Peyer's patch (tissue), 4 donors: ENCODE results near the gene GAMT. TPM values are rescaled to one million over a fixed set of nuclear protein-coding genes. Genes with fewer than 3 reads are reported as not detected.
"Not testable (repeated sequence)": the region's sequence is repeated elsewhere in the genome, so short reads cannot be mapped to it uniquely, and the experiment has no call there.

Experiments used
- DNase-seq, 3 donors: peaks; one replicate each; pipeline ENCODE4 v3.0.0-alpha.2; 2017 to 2019
- H3K27ac ChIP-seq, 4 donors: fragments of 200-600 bp; sonication (generic); one replicate each; pipeline ENCODE4 v1.5.1; 2016 to 2019
- H3K27me3 ChIP-seq, 2 donors: fragments of 200-600 bp; sonication (generic); one replicate each; pipeline ENCODE4 v1.5.1; 2019
- H3K36me3 ChIP-seq, 3 donors: fragments of 200-600 bp; sonication (generic); one replicate each; pipeline ENCODE4 v1.5.1; 2016 to 2019
- H3K4me1 ChIP-seq, 4 donors: fragments of 200-600 bp; sonication (generic); one replicate each; pipeline ENCODE4 v1.5.1; 2016 to 2019
- H3K4me3 ChIP-seq, 4 donors: fragments of 200-600 bp; sonication (generic); 1 replicate in 3 of 4; 2 replicates in 1 of 4; pipeline ENCODE4 v1.5.1; 2016 to 2019; ENCODE audit warnings: mild to moderate bottlenecking in 1 of 4
- H3K9me3 ChIP-seq, 4 donors: fragments of 200-600 bp; sonication (generic); one replicate each; pipeline ENCODE4 v1.5.1; 2016 to 2019; ENCODE audit warnings: mild to moderate bottlenecking in 1 of 4
- CTCF ChIP-seq, 6 experiments: fragments of 450-650 bp in 4 of 6; fragments of 200-600 bp in 2 of 6; sonication (generic) in 1 of 6; IDR thresholded peaks; one replicate each; pipeline ENCODE4 v1.5.1; 2017 to 2019; ENCODE audit warnings: antibody characterized with exemption in 6 of 6, mild to moderate bottlenecking in 3 of 6, moderate library complexity in 1 of 6
- POLR2A ChIP-seq, 2 donors: fragments of 450-650 bp; IDR thresholded peaks; one replicate each; pipeline ENCODE4 v1.5.1; 2017; ENCODE audit warnings: antibody characterized with exemption in 2 of 2, mild to moderate bottlenecking in 2 of 2, moderate library complexity in 2 of 2
- total RNA-seq, 4 donors: library from RNA; depleted of rRNA; stranded (reverse); fragments of >200 nt; gene quantifications; one replicate each; pipeline ENCODE4 v1.1.0, GENCODE V29; 2016

GAMT gene
- total RNA-seq, 4 donors from 2014 or later = 2.5 to 3.1 TPM; not detected in 2

GRCh38 chr19:1421958-1422305 lies 20.6 kb upstream of the GAMT start:
- TF ChIP-seq POLR2A (IDR thresholded peaks at IDR 0.05) (no peak), CTCF (IDR thresholded peaks at IDR 0.05) (no peak)
- Histone ChIP-seq H3K27ac (no peak overlapping the region), H3K27me3 (no peaks in the 10 kb centered on the region), H3K36me3 (peaks cover 0 to 88% (median 0%) of the 10 kb centered on the region in 3 donors), H3K9me3 (no peaks in the 10 kb centered on the region), H3K4me1 (peaks cover 0 to 29% (median 1%) of the 10 kb centered on the region in 4 donors), H3K4me3 (no peak overlapping the region)
- no peak for DNase-seq

DNA sequence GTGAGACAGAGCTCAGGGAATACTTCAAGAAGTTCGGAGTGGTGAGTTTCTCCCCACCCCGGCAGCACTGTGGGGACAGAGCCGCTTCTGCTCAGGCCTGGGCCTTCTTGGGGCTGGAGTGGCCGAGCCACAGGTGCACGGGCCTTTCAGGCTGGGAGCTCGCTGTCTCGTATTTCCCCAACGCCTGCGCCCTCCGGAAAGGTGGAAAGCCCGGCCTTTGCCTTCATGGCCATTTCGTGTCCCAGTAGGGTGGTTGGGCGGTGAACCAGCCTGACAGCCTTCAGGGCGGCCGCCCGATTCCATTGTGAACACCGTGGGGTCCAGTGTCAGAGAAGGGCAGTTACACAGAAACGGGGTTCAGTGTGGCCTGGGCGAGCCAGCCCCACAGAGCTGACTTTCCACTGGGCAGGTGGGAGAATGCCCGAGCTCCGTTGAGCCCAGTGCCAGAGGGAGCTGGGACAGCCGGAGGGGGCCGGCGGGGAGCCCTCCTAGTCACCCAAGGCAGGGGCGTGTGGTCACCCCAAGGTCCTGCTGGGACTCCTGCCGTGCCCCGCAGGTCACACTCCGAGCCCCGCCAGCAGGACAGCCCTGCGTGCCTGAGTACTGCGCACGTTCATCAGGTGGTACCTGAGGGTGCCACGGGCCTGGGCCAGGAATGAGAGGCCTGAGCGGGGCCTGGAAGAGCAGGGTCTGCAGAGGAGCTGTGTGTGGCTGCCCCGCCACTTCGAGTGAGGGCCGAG lies 20.0 kb upstream of the GAMT start:
- H3K9me3 ChIP-seq = no peaks in the 10 kb centered on the region
- no peak overlapping the region for H3K27ac ChIP-seq
- H3K4me3 ChIP-seq = no peak overlapping the region
- peaks cover 0 to 35% (median 2%) of the 10 kb centered on the region in 4 donors for H3K4me1 ChIP-seq
- H3K36me3 ChIP-seq = peaks cover 0 to 86% (median 0%) of the 10 kb centered on the region in 3 donors
- no peak for DNase-seq
- H3K27me3 ChIP-seq = no peaks in the 10 kb centered on the region
- TF ChIP-seq CTCF (IDR thresholded peaks at IDR 0.05) (no peak), POLR2A (IDR thresholded peaks at IDR 0.05) (no peak)

DNA sequence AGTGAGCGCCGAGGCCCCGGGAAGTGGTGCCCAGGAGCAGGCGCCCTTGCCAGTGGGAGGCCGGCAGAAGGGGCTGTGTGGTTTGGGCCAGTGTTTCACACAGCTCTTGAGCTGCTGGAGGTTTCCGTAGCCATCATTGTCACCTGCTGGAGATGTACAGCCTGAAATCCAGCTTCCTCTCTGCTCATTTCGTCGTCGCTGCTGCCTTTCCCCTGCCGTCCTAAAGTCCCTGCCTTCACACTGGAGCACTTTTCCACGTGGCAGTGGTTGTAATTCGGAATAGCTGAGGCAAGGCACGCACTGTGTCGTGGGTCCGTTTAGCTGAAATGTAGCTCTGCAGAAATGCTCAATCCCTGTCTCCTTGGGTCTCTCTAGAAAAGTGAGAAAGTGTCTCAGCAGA lies 19.2 kb upstream of the GAMT start:
- peaks cover 0 to 78% (median 0%) of the 10 kb centered on the region in 3 donors for H3K36me3 ChIP-seq
- H3K4me1 ChIP-seq = peaks cover 0 to 43% (median 9%) of the 10 kb centered on the region in 4 donors
- no peak overlapping the region for H3K27ac ChIP-seq
- H3K27me3 ChIP-seq = no peaks in the 10 kb centered on the region
- no peak overlapping the region for H3K4me3 ChIP-seq
- TF ChIP-seq CTCF (IDR thresholded peaks at IDR 0.05) (no peak), POLR2A (IDR thresholded peaks at IDR 0.05) (no peak)
- no peaks in the 10 kb centered on the region for H3K9me3 ChIP-seq
- DNase-seq = no peak

- not testable (repeated sequence) for H3K9me3 ChIP-seq, DNase-seq, H3K27ac ChIP-seq, H3K27me3 ChIP-seq, H3K4me3 ChIP-seq
- H3K36me3 ChIP-seq = peaks cover 0 to 73% (median 0%) of the 10 kb centered on the region in 3 donors
- peaks cover 0 to 48% (median 11%) of the 10 kb centered on the region in 4 donors for H3K4me1 ChIP-seq
These were observed 18.7 kb upstream of the GAMT start for GRCh38 chr19:1420085-1420484.

- Histone ChIP-seq H3K4me3 (no peak overlapping the region), H3K4me1 (peaks cover 0 to 53% (median 11%) of the 10 kb centered on the region in 4 donors), H3K27ac (no peak overlapping the region), H3K36me3 (peaks cover 0 to 71% (median 0%) of the 10 kb centered on the region in 3 donors), H3K9me3 (no peaks in the 10 kb centered on the region), H3K27me3 (no peaks in the 10 kb centered on the region)
- no peak for DNase-seq
- TF ChIP-seq POLR2A (IDR thresholded peaks at IDR 0.05) = no peak
- TF ChIP-seq CTCF (IDR thresholded peaks at IDR 0.05) = no peak
These were observed 17.8 kb upstream of the GAMT start for GRCh38 chr19:1418951-1419738.

DNA sequence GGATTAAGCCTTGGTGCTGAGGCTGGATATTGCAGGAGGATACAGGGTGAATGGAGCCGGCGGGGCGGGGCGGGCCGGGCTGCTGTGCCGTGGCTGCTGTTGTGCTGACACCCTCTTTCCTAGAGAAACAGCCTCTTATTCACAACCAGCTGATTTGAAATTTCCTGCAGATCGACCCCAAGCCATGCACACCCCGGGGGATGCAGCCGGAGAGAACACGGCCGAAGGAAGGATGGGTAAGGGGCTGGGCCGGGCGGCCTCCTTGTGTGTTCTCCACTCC lies 17.1 kb upstream of the GAMT start:
- DNase-seq = no peak
- no peaks in the 10 kb centered on the region for H3K27me3 ChIP-seq
- peaks cover 0 to 51% (median 11%) of the 10 kb centered on the region in 4 donors for H3K4me1 ChIP-seq
- H3K36me3 ChIP-seq = peaks cover 0 to 68% (median 0%) of the 10 kb centered on the region in 3 donors
- no peak overlapping the region for H3K4me3 ChIP-seq
- peak overlapping the region in 1 of 4 donors; percentile 50 for H3K27ac ChIP-seq
- no peaks in the 10 kb centered on the region for H3K9me3 ChIP-seq
- TF ChIP-seq POLR2A (IDR thresholded peaks at IDR 0.05) (no peak), CTCF (IDR thresholded peaks at IDR 0.05) (no peak)
